HCT116 (cell line): ENCODE data around the gene NHSL2. TPM values are rescaled to one million over a fixed set of nuclear protein-coding genes. Genes with fewer than 3 reads are reported as not detected.

Source experiments
- ATAC-seq: fragments of 200-7000 bp; cut with Tn5 transposase; 2 replicates; pipeline ENCODE4 v1.9.1; 2020; ENCODE audit warnings: mild to moderate bottlenecking, moderate library complexity
- BruUV-seq: library from RNA; stranded (reverse); fragments of 400-500 nt; replicated peaks from 2 replicates; lab custom pipeline; 2021; lab: Mats Ljungman, UMichigan
- CTCF ChIA-PET: fragments of 300-600 bp; sonication (Branson Sonifier 250); formaldehyde crosslinking; loops from one replicate; lab custom pipeline; 2021; ENCODE audit warnings: antibody characterized with exemption; lab: Charles Lee
- POLR2A ChIA-PET: fragments of 300-600, 350-600 bp; sonication (Branson Sonifier 250); formaldehyde crosslinking; loops from one replicate; lab custom pipeline; 2021; ENCODE audit warnings: antibody characterized with exemption; lab: Charles Lee
- RAD21 ChIA-PET, 2 experiments: fragments of 300-600 bp; sonication (Branson Sonifier 250); formaldehyde crosslinking; loops; one replicate each; lab custom pipeline; 2023; ENCODE audit warnings: low total read pairs in 2 of 2; ENCODE audit not compliant: uncharacterized antibody in 2 of 2, unreplicated experiment in 2 of 2, low non-redundant PET in 1 of 2; lab: Charles Lee
- DNase-seq: peaks from one replicate; pipeline ENCODE4 v3.0.0-alpha.2; 2010; ENCODE audit warnings: low read depth, low spot score
- H2AFZ ChIP-seq: fragments of 200-600 bp; shearing (Covaris generic), sonication (generic); 2 replicates; pipeline ENCODE4 v1.6.1; 2017; ENCODE audit warnings: low read depth, mixed run types, mixed read lengths, antibody characterized with exemption, low read length; ENCODE audit not compliant: poor library complexity, severe bottlenecking
- H3K27ac ChIP-seq: 2 replicates; pipeline ENCODE4 v1.5.1; 2012; ENCODE audit warnings: low read depth, low read length
- H3K27me3 ChIP-seq: fragments of 200-600 bp; sonication (generic); 2 replicates; pipeline ENCODE4 v1.6.1; 2016; ENCODE audit warnings: mixed run types, low read length, mixed read lengths; ENCODE audit not compliant: insufficient read depth
- H3K36me3 ChIP-seq, 2 experiments: fragments of 200-500 bp in 1 of 2; fragments of 200-600 bp in 1 of 2; sonication (Bioruptor generic) in 1 of 2; sonication (generic) in 1 of 2; 2 replicates each; pipeline versions ENCODE4 v1.5.1 to v1.6.1; 2014 to 2016; ENCODE audit warnings: low read length in 2 of 2, inconsistent platforms in 1 of 2, mixed read lengths in 1 of 2, mixed run types in 1 of 2; ENCODE audit not compliant: insufficient read depth in 2 of 2, control insufficient read depth in 1 of 2
- H3K4me1 ChIP-seq, 2 experiments: fragments of 200-600 bp in 1 of 2; sonication (generic) in 1 of 2; 2 replicates each; pipeline versions ENCODE4 v1.5.1 to v1.6.1; 2012 to 2017; ENCODE audit warnings: low read length in 2 of 2, inconsistent platforms in 1 of 2, mild to moderate bottlenecking in 1 of 2, mixed read lengths in 1 of 2, mixed run types in 1 of 2, moderate library complexity in 1 of 2; ENCODE audit not compliant: insufficient read depth in 2 of 2, control insufficient read depth in 1 of 2
- H3K4me2 ChIP-seq: fragments of 200-600 bp; sonication (generic); 2 replicates; pipeline ENCODE4 v1.6.1; 2017; ENCODE audit warnings: mixed run types, low read length, mixed read lengths
- H3K4me3 ChIP-seq, 2 experiments: fragments of 200-600 bp in 1 of 2; sonication (generic) in 1 of 2; replicated peaks in 1 of 2; 2 replicates each; pipeline ENCODE4 v1.5.1; 2011 to 2016; ENCODE audit warnings: low read length in 2 of 2, control low read depth in 1 of 2, low read depth in 1 of 2, mild to moderate bottlenecking in 1 of 2, mixed read lengths in 1 of 2, mixed run types in 1 of 2
- H3K79me2 ChIP-seq: fragments of 200-600 bp; sonication (generic); 2 replicates; pipeline ENCODE4 v1.6.1; 2017; ENCODE audit warnings: mild to moderate bottlenecking, mixed run types, low read length, moderate library complexity, mixed read lengths; ENCODE audit not compliant: insufficient read depth
- H3K9ac ChIP-seq: fragments of 200-600 bp; sonication (generic); 2 replicates; pipeline ENCODE4 v1.6.1; 2016; ENCODE audit warnings: low read length, mixed read lengths
- H3K9me2 ChIP-seq: fragments of 200-600 bp; sonication (generic), shearing (Covaris generic); 2 replicates; pipeline ENCODE4 v1.6.1; 2017; ENCODE audit warnings: mixed run types, mild to moderate bottlenecking, moderate library complexity; ENCODE audit not compliant: insufficient read depth
- H3K9me3 ChIP-seq, 2 experiments: fragments of 200-500 bp in 1 of 2; fragments of 200-600 bp in 1 of 2; sonication (Bioruptor generic) in 1 of 2; sonication (generic) in 1 of 2; 2 replicates each; pipeline ENCODE4 v1.6.1; 2014 to 2017; ENCODE audit warnings: low read length in 2 of 2, mixed read lengths in 2 of 2, inconsistent platforms in 1 of 2, low read depth in 1 of 2, mild to moderate bottlenecking in 1 of 2, mixed run types in 1 of 2, moderate library complexity in 1 of 2; ENCODE audit not compliant: control insufficient read depth in 1 of 2, insufficient read depth in 1 of 2
- H4K20me1 ChIP-seq: fragments of 200-600 bp; sonication (generic), shearing (Covaris generic); 2 replicates; pipeline ENCODE4 v1.6.1; 2017; ENCODE audit warnings: mixed run types, mild to moderate bottlenecking, moderate library complexity; ENCODE audit not compliant: insufficient read depth
- ATF3 ChIP-seq: IDR thresholded peaks from 2 replicates; pipeline ENCODE4 v1.6.1; 2012
- CBX3 ChIP-seq: IDR thresholded peaks from 2 replicates; pipeline ENCODE4 v1.6.1; 2012; ENCODE audit warnings: low read depth
- CEBPB ChIP-seq: IDR thresholded peaks from 2 replicates; pipeline ENCODE4 v1.6.1; 2012; ENCODE audit warnings: low read depth
- EGR1 ChIP-seq: IDR thresholded peaks from 2 replicates; pipeline ENCODE4 v1.6.1; 2012; ENCODE audit warnings: low read depth
- MAX ChIP-seq: IDR thresholded peaks from 2 replicates; pipeline ENCODE4 v1.6.1; 2012
- POLR2AphosphoS5 ChIP-seq: IDR thresholded peaks from 2 replicates; pipeline ENCODE4 v1.6.1; 2011; ENCODE audit warnings: mild to moderate bottlenecking, low read depth, low read length, moderate library complexity
- RAD21 ChIP-seq: IDR thresholded peaks from 2 replicates; pipeline ENCODE4 v1.6.1; 2012; ENCODE audit warnings: low read depth, mild to moderate bottlenecking
- REST ChIP-seq: IDR thresholded peaks from 2 replicates; pipeline ENCODE4 v1.6.1; 2012; ENCODE audit warnings: low read depth
- SRF ChIP-seq: IDR thresholded peaks from 2 replicates; pipeline ENCODE4 v1.6.1; 2012; ENCODE audit warnings: low read depth
- YY1 ChIP-seq: IDR thresholded peaks from 2 replicates; pipeline ENCODE4 v1.6.1; 2011; ENCODE audit warnings: low read length, low read depth, moderate library complexity, mild to moderate bottlenecking; ENCODE audit not compliant: insufficient replicate concordance; ENCODE audit errors: extremely low read depth
- intact Hi-C: fragments of 100-400 bp; cut with micrococcal nuclease; formaldehyde crosslinking; loops from 2 replicates; pipeline ENCODE4 v1.10.0; 2022
- total RNA-seq: library from RNA; stranded (reverse); gene quantifications from one replicate; pipeline ENCODE4 v1.2.1, GENCODE V29; 2021; ENCODE audit not compliant: unreplicated experiment

Gene NHSL2
- total RNA-seq, 1 experiment from 2014 or later = 0.22 TPM

GRCh38 chrX:72069350-72070160 is 158.9 kb downstream of the NHSL2 start:
- no peaks in the 10 kb centered on the region for H3K79me2 ChIP-seq
- no peaks in the 10 kb centered on the region for H3K9me3 ChIP-seq
- H3K9me2 ChIP-seq = no peaks in the 10 kb centered on the region
- CTCF ChIA-PET = no interaction called here
- H3K4me3 ChIP-seq = no peak overlapping the region
- intact Hi-C loops = no loop called here
- ATAC-seq = no peak
- RAD21 ChIA-PET = no interaction called here
- BruUV-seq = no TSS peak
- DNase-seq = no peak
- H3K4me1 ChIP-seq = no peaks in the 10 kb centered on the region
- H4K20me1 ChIP-seq = no peaks in the 10 kb centered on the region
- no peak for TF ChIP-seq RAD21
- TF ChIP-seq MAX = no peak
- TF ChIP-seq POLR2AphosphoS5 = no peak
- TF ChIP-seq SRF = no peak
- TF ChIP-seq REST = no peak
- no peak for TF ChIP-seq ATF3
- no peak for TF ChIP-seq CBX3
- TF ChIP-seq EGR1 = no peak
- TF ChIP-seq YY1 = no peak
- TF ChIP-seq CEBPB = no peak
- H3K4me2 ChIP-seq = no peak overlapping the region
- H3K9ac ChIP-seq = no peak overlapping the region
- H3K36me3 ChIP-seq = no peaks in the 10 kb centered on the region
- POLR2A ChIA-PET = no interaction called here
- no peak overlapping the region for H2AFZ ChIP-seq
- H3K27me3 ChIP-seq = peaks cover 12% of the 10 kb centered on the region; the same call in 1 of the 2 replicates
- no peak overlapping the region for H3K27ac ChIP-seq
